NCI-H446 (cell line): ENCODE data around the gene LRRC72.

Source experiments
- DNase-seq, 2 experiments: peaks; one replicate each; lab custom pipeline; 2025; lab: John Stamatoyannopoulos, UW

LRRC72 gene

GRCh38 chr7:16627236-16627635 is 100.6 kb downstream of the LRRC72 start:
- no peak for DNase-seq

GRCh38 chr7:16630654-16631053 is 104.0 kb downstream of the LRRC72 start:
- DNase-seq, result no peak
